ENCODE results near the gene TNS1. TPM values are rescaled to one million over a fixed set of nuclear protein-coding genes. Genes with fewer than 3 reads are reported as not detected.

TNS1 gene
- total RNA-seq, 1 experiment from 2014 or later: 4.5 TPM

DNA sequence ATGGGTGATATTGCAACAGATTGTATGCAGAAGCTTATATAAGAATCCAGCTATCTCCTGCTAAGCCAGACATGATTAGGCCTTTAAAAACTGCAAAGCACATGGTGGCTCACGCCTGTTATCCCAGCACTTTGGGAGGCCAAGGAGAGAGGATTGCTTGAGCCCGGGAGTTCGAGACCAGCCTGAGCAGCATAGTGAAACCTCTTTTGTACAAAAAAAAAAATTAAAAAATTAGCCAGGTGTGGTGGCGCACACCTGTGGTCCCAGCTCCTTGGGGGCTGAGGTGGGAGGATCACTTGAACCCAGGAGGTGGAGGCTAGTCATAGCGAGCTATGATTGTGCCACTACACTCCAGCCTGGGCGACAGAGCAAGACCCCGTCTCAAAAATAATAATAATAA lies 204.6 kb downstream of the TNS1 start:
- H3K27me3 Mint-ChIP-seq (ENCODE audit: low read depth): no peaks in the 10 kb centered on the region
- no peak overlapping the region for H3K27ac Mint-ChIP-seq
- TF ChIP-seq JAZF1 (CRISPR knock-in tag; IDR thresholded peaks at IDR 0.05) (no peak), NFYB (CRISPR knock-in tag; conservative IDR thresholded peaks at IDR 0.05; ENCODE audit: low read depth) (no peak), ZBTB21 (CRISPR knock-in tag; IDR thresholded peaks at IDR 0.05; ENCODE audit: borderline replicate concordance) (no peak), SOX15 (CRISPR knock-in tag; IDR thresholded peaks at IDR 0.05) (no peak), ZNF138 (CRISPR knock-in tag; conservative IDR thresholded peaks at IDR 0.05) (no peak)
- TF ChIP-seq, protein P1, sequence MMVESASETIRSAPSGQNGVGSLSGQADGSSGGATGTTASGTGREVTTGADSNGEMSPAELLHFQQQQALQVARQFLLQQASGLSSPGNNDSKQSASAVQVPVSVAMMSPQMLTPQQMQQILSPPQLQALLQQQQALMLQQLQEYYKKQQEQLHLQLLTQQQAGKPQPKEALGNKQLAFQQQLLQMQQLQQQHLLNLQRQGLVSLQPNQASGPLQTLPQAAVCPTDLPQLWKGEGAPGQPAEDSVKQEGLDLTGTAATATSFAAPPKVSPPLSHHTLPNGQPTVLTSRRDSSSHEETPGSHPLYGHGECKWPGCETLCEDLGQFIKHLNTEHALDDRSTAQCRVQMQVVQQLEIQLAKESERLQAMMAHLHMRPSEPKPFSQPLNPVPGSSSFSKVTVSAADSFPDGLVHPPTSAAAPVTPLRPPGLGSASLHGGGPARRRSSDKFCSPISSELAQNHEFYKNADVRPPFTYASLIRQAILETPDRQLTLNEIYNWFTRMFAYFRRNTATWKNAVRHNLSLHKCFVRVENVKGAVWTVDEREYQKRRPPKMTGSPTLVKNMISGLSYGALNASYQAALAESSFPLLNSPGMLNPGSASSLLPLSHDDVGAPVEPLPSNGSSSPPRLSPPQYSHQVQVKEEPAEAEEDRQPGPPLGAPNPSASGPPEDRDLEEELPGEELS (CRISPR knock-in tag; IDR thresholded peaks at IDR 0.05): no peak
- TF ChIP-seq, protein P2, sequence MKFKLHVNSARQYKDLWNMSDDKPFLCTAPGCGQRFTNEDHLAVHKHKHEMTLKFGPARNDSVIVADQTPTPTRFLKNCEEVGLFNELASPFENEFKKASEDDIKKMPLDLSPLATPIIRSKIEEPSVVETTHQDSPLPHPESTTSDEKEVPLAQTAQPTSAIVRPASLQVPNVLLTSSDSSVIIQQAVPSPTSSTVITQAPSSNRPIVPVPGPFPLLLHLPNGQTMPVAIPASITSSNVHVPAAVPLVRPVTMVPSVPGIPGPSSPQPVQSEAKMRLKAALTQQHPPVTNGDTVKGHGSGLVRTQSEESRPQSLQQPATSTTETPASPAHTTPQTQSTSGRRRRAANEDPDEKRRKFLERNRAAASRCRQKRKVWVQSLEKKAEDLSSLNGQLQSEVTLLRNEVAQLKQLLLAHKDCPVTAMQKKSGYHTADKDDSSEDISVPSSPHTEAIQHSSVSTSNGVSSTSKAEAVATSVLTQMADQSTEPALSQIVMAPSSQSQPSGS (CRISPR knock-in tag; IDR thresholded peaks at IDR 0.05; ENCODE audit: borderline replicate concordance, low read depth): no peak
- TF ChIP-seq, protein P3, sequence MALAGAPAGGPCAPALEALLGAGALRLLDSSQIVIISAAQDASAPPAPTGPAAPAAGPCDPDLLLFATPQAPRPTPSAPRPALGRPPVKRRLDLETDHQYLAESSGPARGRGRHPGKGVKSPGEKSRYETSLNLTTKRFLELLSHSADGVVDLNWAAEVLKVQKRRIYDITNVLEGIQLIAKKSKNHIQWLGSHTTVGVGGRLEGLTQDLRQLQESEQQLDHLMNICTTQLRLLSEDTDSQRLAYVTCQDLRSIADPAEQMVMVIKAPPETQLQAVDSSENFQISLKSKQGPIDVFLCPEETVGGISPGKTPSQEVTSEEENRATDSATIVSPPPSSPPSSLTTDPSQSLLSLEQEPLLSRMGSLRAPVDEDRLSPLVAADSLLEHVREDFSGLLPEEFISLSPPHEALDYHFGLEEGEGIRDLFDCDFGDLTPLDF (CRISPR knock-in tag; IDR thresholded peaks at IDR 0.05): no peak
- ChIA-PET POLR2A (no interaction called here), CTCF (interaction anchor here (0.7 to 3.7 kb wide), 2 partner anchors 9 to 196 kb away, joined by 3 to 17 read pairs; no protein-coding TSS in a partner anchor)
- no peak for ATAC-seq
- H3K9me3 Mint-ChIP-seq: no peaks in the 10 kb centered on the region
- H3K4me3 Mint-ChIP-seq: no peak overlapping the region
- H3K4me1 Mint-ChIP-seq: peaks cover 3% of the 10 kb centered on the region
- no peaks in the 10 kb centered on the region for H3K36me3 Mint-ChIP-seq
- no peak for DNase-seq (ENCODE audit: low spot score)

DNA sequence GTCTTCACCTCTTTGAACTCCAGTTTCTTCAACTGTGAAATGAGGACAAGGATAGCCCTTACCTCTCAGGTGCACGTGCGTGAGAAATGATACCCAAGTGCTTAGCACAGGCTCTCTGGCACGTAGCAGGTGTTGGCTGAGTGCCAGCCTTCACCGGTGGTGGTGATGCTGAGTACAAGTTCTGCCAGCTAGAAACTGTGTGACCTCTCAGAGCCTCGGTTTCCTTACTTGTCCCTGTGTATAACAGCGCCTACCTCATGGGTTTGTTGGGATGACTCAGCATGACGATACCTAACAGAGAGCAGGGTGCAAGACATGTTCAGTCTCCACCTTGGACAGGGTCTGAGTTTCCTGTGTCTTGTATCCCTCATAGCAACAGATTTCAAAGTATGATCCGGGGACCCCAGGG lies 205.1 kb downstream of the TNS1 start:
- Mint-ChIP-seq H3K36me3 (no peaks in the 10 kb centered on the region), H3K27me3 (ENCODE audit: low read depth) (no peaks in the 10 kb centered on the region), H3K9me3 (no peaks in the 10 kb centered on the region), H3K4me3 (no peak overlapping the region), H3K27ac (no peak overlapping the region), H3K4me1 (peaks cover 3% of the 10 kb centered on the region)
- ATAC-seq: no peak
- ChIA-PET POLR2A (no interaction called here), CTCF (interaction anchor here (0.7 to 3.7 kb wide), 2 partner anchors 8 to 196 kb away, joined by 3 to 17 read pairs; no protein-coding TSS in a partner anchor)
- TF ChIP-seq CREB1 (CRISPR knock-in tag; IDR thresholded peaks at IDR 0.05) (no peak), ZNF423 (CRISPR knock-in tag; IDR thresholded peaks at IDR 0.05) (no peak), ZNF671 (CRISPR knock-in tag; IDR thresholded peaks at IDR 0.05) (no peak), SMAD3 (CRISPR knock-in tag; IDR thresholded peaks at IDR 0.05; ENCODE audit: borderline replicate concordance) (no peak), FOXK1 (CRISPR knock-in tag; IDR thresholded peaks at IDR 0.05) (no peak), ZNF138 (CRISPR knock-in tag; conservative IDR thresholded peaks at IDR 0.05) (no peak), IRF2 (CRISPR knock-in tag; IDR thresholded peaks at IDR 0.05; ENCODE audit: borderline replicate concordance, low read depth) (no peak), SOX15 (CRISPR knock-in tag; IDR thresholded peaks at IDR 0.05) (no peak), OVOL2 (CRISPR knock-in tag; IDR thresholded peaks at IDR 0.05; ENCODE audit: borderline replicate concordance) (no peak), EMX1 (CRISPR knock-in tag; IDR thresholded peaks at IDR 0.05) (no peak), ATF1 (CRISPR knock-in tag; IDR thresholded peaks at IDR 0.05) (no peak), MXD4 (CRISPR knock-in tag; IDR thresholded peaks at IDR 0.05; ENCODE audit: borderline replicate concordance) (no peak)
- TF ChIP-seq, protein P4, sequence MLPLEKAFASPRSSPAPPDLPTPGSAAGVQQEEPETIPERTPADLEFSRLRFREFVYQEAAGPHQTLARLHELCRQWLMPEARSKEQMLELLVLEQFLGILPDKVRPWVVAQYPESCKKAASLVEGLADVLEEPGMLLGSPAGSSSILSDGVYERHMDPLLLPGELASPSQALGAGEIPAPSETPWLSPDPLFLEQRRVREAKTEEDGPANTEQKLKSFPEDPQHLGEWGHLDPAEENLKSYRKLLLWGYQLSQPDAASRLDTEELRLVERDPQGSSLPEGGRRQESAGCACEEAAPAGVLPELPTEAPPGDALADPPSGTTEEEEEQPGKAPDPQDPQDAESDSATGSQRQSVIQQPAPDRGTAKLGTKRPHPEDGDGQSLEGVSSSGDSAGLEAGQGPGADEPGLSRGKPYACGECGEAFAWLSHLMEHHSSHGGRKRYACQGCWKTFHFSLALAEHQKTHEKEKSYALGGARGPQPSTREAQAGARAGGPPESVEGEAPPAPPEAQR (CRISPR knock-in tag; IDR thresholded peaks at IDR 0.05): no peak
- no peak for DNase-seq (ENCODE audit: low spot score)

All from WTC11 (cell line).